ENCODE results near the gene P2RX5.
"Not testable (repeated sequence)": the region's sequence is repeated elsewhere in the genome, so short reads cannot be mapped to it uniquely, and the experiment has no call there.

P2RX5 gene

GRCh38 chr17:3735515-3735914 is 39.6 kb upstream of the P2RX5 start:
- TF ChIP-seq, protein P1, sequence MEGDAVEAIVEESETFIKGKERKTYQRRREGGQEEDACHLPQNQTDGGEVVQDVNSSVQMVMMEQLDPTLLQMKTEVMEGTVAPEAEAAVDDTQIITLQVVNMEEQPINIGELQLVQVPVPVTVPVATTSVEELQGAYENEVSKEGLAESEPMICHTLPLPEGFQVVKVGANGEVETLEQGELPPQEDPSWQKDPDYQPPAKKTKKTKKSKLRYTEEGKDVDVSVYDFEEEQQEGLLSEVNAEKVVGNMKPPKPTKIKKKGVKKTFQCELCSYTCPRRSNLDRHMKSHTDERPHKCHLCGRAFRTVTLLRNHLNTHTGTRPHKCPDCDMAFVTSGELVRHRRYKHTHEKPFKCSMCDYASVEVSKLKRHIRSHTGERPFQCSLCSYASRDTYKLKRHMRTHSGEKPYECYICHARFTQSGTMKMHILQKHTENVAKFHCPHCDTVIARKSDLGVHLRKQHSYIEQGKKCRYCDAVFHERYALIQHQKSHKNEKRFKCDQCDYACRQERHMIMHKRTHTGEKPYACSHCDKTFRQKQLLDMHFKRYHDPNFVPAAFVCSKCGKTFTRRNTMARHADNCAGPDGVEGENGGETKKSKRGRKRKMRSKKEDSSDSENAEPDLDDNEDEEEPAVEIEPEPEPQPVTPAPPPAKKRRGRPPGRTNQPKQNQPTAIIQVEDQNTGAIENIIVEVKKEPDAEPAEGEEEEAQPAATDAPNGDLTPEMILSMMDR (IDR thresholded peaks at IDR 0.05; ENCODE audit: insufficient read depth, low read depth, low read length, missing control alignments): no peak

GRCh38 chr17:3734911-3735276 is 38.9 kb upstream of the P2RX5 start:
- H3K4me3 ChIP-seq (ENCODE audit: low read length); DNase-seq (ENCODE audit: low read depth): not testable (repeated sequence)

More at GRCh38 chr17:3735515-3735914, 39.6 kb upstream of the P2RX5 start:
- H3K4me3 ChIP-seq (ENCODE audit: low read length): no peak overlapping the region
- DNase-seq (ENCODE audit: low read depth): peak; percentile 24

- H3K4me3 ChIP-seq (ENCODE audit: low read length): no peak overlapping the region
- TF ChIP-seq, protein P1 (IDR thresholded peaks at IDR 0.05; ENCODE audit: insufficient read depth, low read depth, low read length, missing control alignments): no peak
- DNase-seq (ENCODE audit: low read depth): no peak
Observed at GRCh38 chr17:3732210-3732621, 36.3 kb upstream of the P2RX5 start.

DNA sequence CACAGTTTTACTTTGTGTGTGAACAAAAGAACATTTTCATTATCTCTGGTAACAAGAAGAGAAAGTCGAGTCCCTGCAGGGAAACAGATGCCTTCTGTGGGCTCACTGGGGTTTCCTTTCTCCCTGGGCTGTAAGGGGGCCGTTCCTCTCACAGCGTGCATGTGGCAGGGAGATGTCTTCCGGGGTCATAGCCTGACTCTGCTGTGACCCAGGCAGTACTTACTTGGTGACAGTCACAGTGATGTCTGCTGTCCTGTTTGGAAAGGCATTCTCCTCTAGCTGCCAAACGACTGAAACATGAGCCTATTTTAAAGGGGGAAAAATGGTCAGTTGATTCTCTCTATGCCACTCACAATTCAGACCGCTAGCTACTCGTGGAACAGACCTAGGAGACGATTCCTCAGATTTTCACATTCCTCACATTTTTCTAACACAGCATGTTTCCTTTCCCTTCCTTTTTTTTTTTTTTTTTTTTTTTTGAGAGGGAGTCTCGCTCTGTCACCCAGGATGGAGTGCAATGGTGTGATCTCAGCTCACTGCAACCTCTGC is 35.0 kb upstream of the P2RX5 start:
- no peak overlapping the region for H3K4me3 ChIP-seq (ENCODE audit: low read length)
- TF ChIP-seq, protein P1 (IDR thresholded peaks at IDR 0.05; ENCODE audit: insufficient read depth, low read depth, low read length, missing control alignments): no peak
- DNase-seq (ENCODE audit: low read depth): no peak

DNA sequence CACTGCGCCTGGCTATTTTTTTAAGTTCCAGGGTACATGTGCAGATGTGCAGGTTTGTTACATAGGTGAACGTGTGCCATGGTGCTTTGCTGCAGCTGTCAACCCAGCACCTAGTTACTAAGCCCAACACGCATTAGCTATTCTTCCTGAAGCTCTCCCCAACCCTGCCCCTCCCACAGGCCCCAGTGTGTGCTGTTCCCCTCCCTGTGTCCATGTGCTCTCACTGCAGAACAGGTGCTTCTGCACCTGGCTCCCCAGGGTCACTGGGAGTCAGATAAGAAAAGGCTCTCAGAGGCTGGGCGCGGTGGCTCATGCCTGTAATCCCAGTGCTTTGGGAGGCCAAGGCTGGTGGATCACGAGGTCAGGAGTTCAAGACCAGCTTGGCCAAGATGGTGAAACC is 33.9 kb upstream of the P2RX5 start:
- TF ChIP-seq, protein P1 (IDR thresholded peaks at IDR 0.05; ENCODE audit: insufficient read depth, low read depth, low read length, missing control alignments): no peak
- no peak overlapping the region for H3K4me3 ChIP-seq (ENCODE audit: low read length)

GRCh38 chr17:3728099-3728498 is 32.1 kb upstream of the P2RX5 start:
- H3K4me3 ChIP-seq (ENCODE audit: low read length); DNase-seq (ENCODE audit: low read depth): not testable (repeated sequence)

More for the DNA sequence above, 33.9 kb upstream of the P2RX5 start:
- no peak for DNase-seq (ENCODE audit: low read depth)

GRCh38 chr17:3727041-3727440 is 31.1 kb upstream of the P2RX5 start:
- TF ChIP-seq, protein P1 (IDR thresholded peaks at IDR 0.05; ENCODE audit: insufficient read depth, low read depth, low read length, missing control alignments): no peak

DNA sequence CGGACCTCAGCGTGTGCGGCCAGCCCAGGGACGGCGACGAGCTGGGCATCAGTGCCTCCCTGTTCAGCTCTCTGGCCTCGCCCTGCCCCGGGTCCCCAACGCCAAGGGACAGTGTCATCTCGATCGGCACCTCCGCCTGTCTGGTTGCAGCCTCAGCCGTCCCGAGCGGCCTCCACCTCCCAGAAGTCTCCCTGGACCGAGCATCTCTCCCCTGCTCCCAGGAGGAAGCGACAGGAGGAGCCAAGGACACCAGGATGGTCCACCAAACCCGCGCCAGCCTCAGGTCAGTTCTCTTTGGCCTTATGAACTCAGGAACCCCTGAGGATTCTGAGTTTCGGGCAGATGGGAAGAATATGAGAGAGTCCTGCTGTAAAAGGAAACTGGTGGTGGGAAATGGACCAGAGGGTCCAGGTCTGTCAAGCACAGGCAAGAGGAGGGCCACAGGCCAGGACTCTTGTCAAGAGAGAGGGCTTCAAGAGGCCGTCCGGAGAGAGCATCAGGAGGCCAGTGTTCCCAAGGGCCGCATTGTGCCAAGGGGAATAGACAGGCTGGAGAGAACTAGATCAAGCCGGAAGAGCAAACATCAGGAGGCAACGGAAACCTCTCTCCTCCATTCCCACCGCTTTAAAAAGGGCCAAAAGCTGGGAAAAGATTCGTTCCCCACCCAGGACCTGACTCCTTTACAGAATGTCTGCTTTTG is 28.6 kb upstream of the P2RX5 start:
- DNase-seq (ENCODE audit: low read depth): peak; percentile 10
- peak overlapping the region; percentile 95 for H3K4me3 ChIP-seq (ENCODE audit: low read length)
- TF ChIP-seq, protein P1 (IDR thresholded peaks at IDR 0.05; ENCODE audit: insufficient read depth, low read depth, low read length, missing control alignments): no peak

More at GRCh38 chr17:3727041-3727440, 31.1 kb upstream of the P2RX5 start:
- DNase-seq (ENCODE audit: low read depth): no peak
- no peak overlapping the region for H3K4me3 ChIP-seq (ENCODE audit: low read length)
